H1 (cell line): Measurements from ENCODE around the gene CENPV.

Experiments used
- CEBPB ChIP-seq: IDR thresholded peaks from 2 replicates; pipeline ENCODE4 v1.6.1; 2012; ENCODE audit warnings: low read depth, low read length
- CHD1 ChIP-seq: IDR thresholded peaks from 2 replicates; pipeline ENCODE4 v1.6.1; 2012; ENCODE audit warnings: low read depth, low read length, improper control_type of control experiment
- CTCF ChIP-seq, 3 experiments: IDR thresholded peaks; 1 replicate in 2 of 3; 2 replicates in 1 of 3; pipeline versions ENCODE4 v1.5.1 to v1.6.1; 2011; ENCODE audit warnings: low read length in 3 of 3, mild to moderate bottlenecking in 3 of 3, inconsistent platforms in 2 of 3, low read depth in 1 of 3, moderate library complexity in 1 of 3; ENCODE audit not compliant: insufficient read depth in 1 of 3; ENCODE audit errors: control extremely low read depth in 1 of 3
- EP300 ChIP-seq, 2 experiments: IDR thresholded peaks; 1 replicate in 1 of 2; 2 replicates in 1 of 2; pipeline ENCODE4 v1.6.1; 2011 to 2012; ENCODE audit warnings: low read depth in 2 of 2, low read length in 2 of 2, mild to moderate bottlenecking in 2 of 2, borderline replicate concordance in 1 of 2, inconsistent platforms in 1 of 2, moderate library complexity in 1 of 2
- EZH2 ChIP-seq: fragments of 200-600 bp; sonication (generic); IDR thresholded peaks from 2 replicates; pipeline ENCODE4 v1.7.1; 2012; ENCODE audit warnings: low read depth, mild to moderate bottlenecking, moderate library complexity, low read length, inconsistent platforms; ENCODE audit not compliant: severe bottlenecking
- GABPA ChIP-seq: IDR thresholded peaks from 2 replicates; pipeline ENCODE4 v1.6.1; 2011; ENCODE audit warnings: mild to moderate bottlenecking, low read length, moderate library complexity, borderline replicate concordance; ENCODE audit not compliant: insufficient read depth
- HDAC6 ChIP-seq: IDR thresholded peaks from one replicate; pipeline ENCODE4 v1.7.1; 2012; ENCODE audit warnings: low read depth, mild to moderate bottlenecking, inconsistent platforms, low read length, moderate library complexity
- JUND ChIP-seq: IDR thresholded peaks from 2 replicates; pipeline ENCODE4 v1.6.1; 2011; ENCODE audit warnings: mild to moderate bottlenecking, improper control_type of control experiment, low read length
- KDM1A ChIP-seq: fragments of 200-600, 300-600 bp; sonication (generic); IDR thresholded peaks from 2 replicates; pipeline ENCODE4 v1.7.1; 2016; ENCODE audit warnings: mild to moderate bottlenecking, low read length, borderline replicate concordance
- PHF8 ChIP-seq: fragments of 200-600 bp; sonication (generic); conservative IDR thresholded peaks from 2 replicates; pipeline ENCODE4 v1.7.1; 2012; ENCODE audit warnings: low read depth, mild to moderate bottlenecking, inconsistent platforms, low read length, moderate library complexity
- POLR2A ChIP-seq, 2 experiments: IDR thresholded peaks; 1 replicate in 1 of 2; 2 replicates in 1 of 2; pipeline ENCODE4 v1.6.1; 2011; ENCODE audit warnings: low read depth in 2 of 2, low read length in 2 of 2, mild to moderate bottlenecking in 2 of 2; ENCODE audit errors: control extremely low read depth in 1 of 2
- RAD21 ChIP-seq, 2 experiments: IDR thresholded peaks in 1 of 2; conservative IDR thresholded peaks in 1 of 2; 2 replicates each; pipeline ENCODE4 v1.6.1; 2011; ENCODE audit warnings: low read depth in 2 of 2, low read length in 2 of 2, improper control_type of control experiment in 1 of 2, inconsistent platforms in 1 of 2, mild to moderate bottlenecking in 1 of 2, moderate library complexity in 1 of 2
- YY1 ChIP-seq: IDR thresholded peaks from 2 replicates; pipeline ENCODE4 v1.6.1; 2011; ENCODE audit warnings: low read depth, mild to moderate bottlenecking, low read length

GRCh38 chr17:16300554-16300953 lies 52.7 kb downstream of the CENPV start:
- TF ChIP-seq GABPA (no peak), RAD21 (IDR thresholded peaks at IDR 0.05 in 1 of 2, conservative IDR thresholded peaks at IDR 0.05 in 1 of 2; ENCODE audit: low read depth in 2 of 2, low read length in 2 of 2) (no peak), EZH2 (no peak), YY1 (no peak), KDM1A (no peak), CTCF (IDR thresholded peaks at IDR 0.05; ENCODE audit: control extremely low read depth in 1 of 3, insufficient read depth in 1 of 3, low read depth in 1 of 3, low read length in 3 of 3) (no peak), CEBPB (no peak), CHD1 (no peak), PHF8 (no peak), HDAC6 (no peak), EP300 (IDR thresholded peaks at IDR 0.05; ENCODE audit: borderline replicate concordance in 1 of 2, low read depth in 2 of 2, low read length in 2 of 2) (no peak), POLR2A (IDR thresholded peaks at IDR 0.05; ENCODE audit: control extremely low read depth in 1 of 2, low read depth in 2 of 2, low read length in 2 of 2) (no peak), JUND (no peak)
